ENCODE results near the gene ZMYND8.
"Not testable (repeated sequence)": the region's sequence is repeated elsewhere in the genome, so short reads cannot be mapped to it uniquely, and the experiment has no call there.

ZMYND8 gene

DNA sequence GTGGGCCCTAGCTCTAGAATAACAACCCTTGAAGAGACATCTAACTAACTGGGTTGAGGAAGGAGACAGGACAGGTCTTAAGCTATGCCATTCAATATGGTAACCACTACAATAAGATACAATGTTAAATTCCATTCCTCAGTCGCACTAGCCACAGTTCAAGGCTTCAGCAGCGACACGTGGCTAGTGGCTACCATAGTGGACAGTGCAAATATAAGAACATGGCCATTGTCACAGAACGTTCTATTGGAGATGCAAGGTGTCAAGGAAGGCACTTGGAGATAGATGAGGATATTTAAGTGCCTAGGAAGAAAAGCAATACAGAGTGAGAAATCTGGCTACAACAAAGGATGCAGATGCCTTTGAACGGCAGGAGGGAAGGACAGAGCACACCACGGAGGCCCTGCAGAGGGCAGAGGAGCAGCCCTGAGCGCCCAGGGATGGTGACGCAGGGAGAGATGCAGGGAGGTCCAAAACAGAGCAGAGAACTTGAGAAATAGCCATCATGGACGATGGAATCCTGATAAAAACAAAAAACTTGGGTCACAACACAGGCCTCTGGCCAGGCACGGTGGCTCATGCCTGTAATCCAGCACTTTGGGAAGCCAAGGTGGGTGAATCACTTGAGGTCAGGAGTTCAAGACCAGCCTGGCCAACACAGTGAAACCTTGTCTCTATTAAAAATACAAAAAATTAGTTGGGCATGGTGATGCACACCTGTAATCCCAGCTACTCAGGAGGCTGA is 140.7 kb downstream of the ZMYND8 start:
- no peak for FAIRE-seq
- no peak for DNase-seq (ENCODE audit: insufficient read length, low spot score)

DNA sequence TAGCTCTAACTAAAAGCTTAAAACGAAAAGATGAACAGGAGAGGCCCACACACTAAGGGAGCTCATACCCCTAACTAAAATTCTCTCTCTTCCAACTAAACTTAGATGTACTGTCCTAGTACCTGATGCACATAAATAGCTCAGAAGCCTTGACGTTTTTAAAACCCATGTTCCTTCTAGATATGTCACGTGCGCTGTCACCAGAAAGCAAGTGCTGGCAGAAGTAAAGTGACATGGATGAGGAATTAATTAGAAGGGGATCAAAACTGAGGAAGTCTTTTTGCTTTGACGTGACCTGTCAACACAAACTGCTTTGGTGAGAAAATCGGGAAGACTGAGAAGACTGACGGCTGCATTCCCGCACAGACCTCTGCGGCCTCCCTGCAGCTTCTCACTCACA is 142.5 kb downstream of the ZMYND8 start:
- FAIRE-seq (no peak), DNase-seq (ENCODE audit: insufficient read length, low spot score) (no peak)

DNA sequence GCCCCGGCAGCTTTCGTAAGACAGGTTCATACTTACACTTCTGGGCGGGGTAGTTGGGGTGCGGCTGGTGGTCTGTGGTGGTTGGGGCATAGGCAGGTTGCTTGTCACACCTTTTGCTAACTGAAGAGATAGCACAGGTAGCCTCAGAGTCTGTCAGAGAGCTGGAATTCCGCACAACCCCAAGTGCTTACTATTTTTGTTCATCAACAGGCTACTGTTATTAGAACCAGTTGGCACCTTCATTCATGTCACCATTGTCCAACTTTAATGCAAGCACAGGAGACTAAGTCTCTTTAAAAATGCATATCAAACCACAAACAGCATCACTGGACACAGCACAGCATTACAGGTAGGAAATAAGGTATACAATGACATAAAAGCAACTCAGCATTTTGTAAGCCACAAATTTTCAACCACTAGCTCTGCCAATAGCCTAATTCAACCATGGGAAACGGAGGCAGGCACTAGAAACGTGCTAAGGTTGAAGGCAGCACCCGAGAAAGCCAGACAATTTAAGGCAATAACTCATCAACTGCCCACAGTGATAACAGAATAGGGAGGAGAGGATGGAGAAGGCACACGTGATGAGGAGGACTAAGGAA is 143.8 kb downstream of the ZMYND8 start:
- FAIRE-seq = no peak

DNA sequence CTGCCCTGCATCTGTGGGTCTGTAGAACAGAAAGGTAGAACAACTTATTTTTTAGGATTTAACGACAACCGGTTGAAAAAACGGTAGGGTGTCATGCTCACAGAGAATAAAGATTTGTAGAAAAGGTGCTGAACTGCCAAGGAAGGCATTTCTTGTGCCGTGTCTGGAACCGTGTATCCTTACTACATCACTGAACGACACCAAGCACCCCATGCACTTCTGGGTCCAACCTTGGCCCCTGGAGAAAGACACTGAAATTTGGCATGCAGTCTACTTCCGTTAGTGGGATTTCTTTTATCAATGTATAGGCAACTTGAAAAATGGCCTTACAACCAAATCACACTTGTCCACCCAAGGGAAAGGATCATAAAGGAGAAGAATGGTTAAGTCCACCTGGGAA is 145.5 kb downstream of the ZMYND8 start:
- no peak for FAIRE-seq
- DNase-seq (ENCODE audit: insufficient read length, low spot score) = no peak

More for the DNA sequence above, 143.8 kb downstream of the ZMYND8 start:
- no peak for DNase-seq (ENCODE audit: insufficient read length, low spot score)

DNA sequence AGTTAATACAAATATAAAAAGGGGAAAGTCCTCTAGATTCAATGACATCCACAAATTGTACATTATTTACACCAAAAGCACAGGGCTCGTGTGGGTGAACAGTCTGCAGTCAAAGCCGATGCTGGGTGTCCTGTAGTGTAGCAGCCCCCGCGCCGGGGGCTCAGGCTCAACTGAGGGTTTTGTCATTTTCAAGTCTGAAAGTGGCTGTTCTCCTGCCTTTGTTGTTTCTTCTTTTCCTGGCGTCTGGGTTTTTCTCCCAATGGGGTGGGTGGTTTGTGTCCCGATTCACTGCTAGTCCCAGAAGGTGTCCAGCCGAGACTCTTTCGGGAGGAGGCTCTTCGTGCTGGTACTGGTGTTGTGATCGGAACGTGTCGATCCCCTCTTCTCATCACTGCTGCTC is 146.0 kb downstream of the ZMYND8 start:
- DNase-seq (ENCODE audit: insufficient read length, low spot score) (no peak), FAIRE-seq (no peak)

DNA sequence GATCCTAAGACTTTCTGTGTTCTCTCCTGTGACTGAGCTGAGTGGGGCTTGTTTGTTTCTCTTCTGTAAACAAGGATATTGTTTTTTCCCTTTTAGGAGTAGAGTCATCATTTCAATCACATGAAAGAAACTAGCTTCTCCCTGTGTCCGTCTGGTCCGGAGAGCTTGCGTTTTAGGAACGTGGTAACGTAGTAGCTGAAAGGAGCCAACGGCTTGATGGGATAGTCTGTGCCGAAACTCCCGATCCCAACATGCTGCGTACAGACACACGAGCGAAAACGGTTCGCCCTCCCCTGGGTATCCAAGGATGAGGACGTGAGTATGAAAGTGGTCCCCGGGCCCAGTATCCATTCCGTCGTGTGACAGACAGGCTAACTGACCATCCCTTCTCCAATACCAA is 146.5 kb downstream of the ZMYND8 start:
- DNase-seq (ENCODE audit: insufficient read length, low spot score) = no peak
- no peak for FAIRE-seq

DNA sequence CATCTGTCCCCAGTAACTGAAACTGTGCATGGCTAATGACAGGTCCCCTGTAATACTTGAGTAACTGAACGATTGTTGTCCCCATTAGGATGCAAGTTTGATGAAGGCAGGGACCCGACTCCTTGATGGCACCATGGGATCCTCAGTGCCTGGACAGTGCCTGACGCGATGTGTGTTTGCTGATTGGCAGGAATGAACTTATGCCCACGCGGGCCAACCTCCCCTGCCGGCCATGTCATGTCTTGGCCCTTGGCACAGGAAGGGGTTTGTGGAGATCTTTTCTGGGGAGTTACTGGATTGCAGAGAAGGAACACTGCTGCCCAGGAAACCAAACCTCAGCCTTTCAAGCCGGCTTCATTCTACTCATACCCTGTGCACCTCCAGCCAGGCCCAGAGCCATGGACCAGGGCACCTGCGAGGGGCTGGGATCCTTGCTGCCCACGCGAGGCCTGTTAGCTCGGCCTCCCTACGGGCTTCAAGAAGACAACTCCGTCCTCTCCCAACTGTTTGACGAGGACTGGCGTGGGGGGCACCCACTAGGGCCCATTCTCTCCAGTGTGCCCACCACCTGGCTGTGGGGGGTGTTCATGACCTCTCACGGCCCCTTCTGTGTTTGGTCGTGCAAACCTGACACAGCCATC is 147.8 kb downstream of the ZMYND8 start:
- no peak for DNase-seq (ENCODE audit: insufficient read length, low spot score)
- no peak for FAIRE-seq

DNA sequence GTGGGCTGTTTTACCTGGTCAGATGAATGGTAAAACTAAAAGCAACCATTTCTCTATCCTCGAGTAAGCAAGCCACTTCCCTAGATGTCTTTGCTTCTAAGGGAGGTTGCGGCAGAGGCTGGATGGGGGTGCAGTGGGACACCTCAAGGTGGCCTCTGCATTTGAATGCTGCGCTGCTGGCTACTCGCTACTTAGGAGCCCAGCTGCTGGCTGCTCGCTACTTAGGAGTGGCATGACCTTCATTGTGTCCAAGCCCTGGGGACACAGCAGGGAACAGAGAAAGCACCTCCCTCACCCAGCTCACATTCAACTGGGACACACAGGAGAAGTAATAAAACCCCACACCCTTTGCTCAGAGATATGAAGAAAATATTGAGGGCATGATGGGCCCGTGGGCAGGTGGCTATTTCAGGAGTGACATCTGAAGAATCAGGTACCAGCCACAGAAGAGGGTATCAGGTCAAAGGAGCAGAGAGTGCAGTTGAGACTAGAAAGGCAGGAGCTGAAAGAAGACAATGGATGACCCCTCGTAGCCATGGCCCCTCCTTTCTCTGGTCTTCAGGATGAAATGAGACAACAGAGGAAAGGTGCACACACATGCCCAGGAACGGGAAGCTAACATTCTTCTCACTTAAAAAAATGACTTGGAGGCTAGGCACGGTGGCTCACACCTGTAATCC is 149.4 kb downstream of the ZMYND8 start:
- FAIRE-seq (no peak), DNase-seq (ENCODE audit: insufficient read length, low spot score) (no peak)

DNA sequence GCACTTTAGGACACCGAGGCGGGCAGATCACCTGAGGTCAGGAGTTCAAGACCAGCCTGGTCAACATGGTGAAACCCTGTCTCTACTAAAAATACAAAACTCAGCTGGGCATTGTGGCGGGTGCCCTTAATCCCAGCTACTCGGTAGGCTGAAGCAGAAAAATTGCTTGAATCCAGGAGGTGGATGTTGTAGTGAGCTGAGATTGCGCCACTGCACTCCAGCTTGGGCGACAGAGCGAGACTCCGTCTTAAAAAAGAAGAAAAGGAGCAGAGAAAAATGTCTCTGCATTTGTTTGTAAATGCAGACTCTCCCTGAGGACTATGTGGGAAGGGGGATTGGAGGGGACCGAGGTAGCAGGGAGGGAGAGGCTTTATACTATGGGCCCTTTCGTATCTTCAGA is 149.9 kb downstream of the ZMYND8 start:
- FAIRE-seq; DNase-seq (ENCODE audit: insufficient read length, low spot score): not testable (repeated sequence)

DNA sequence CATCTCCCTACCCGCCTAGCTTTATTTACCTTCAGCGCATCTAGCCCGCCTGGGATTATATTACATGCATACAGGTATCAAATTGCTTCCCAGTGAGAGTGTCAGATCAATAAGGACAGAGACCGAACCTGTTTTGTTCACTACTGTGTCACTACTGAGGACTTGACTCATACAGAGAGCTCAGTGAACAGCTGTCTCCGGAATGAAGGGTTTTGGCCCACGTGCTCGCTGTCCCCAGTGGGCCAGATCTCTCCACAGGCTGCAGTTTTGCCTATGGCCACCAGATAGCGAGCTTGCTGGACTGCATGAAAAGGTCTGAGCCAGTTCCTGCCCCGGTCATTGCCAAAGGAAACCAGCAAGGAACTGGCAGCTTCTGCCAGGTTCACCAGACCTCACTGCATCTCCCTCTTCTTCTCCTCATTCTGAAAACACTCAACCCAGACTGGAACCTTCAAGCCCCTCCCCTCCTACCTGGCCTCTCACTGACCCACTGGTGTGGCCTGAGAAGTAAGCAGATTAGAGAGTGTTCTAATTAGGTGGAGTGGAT is 150.8 kb downstream of the ZMYND8 start:
- peak; percentile 28 for FAIRE-seq
- DNase-seq (ENCODE audit: insufficient read length, low spot score) = no peak

DNA sequence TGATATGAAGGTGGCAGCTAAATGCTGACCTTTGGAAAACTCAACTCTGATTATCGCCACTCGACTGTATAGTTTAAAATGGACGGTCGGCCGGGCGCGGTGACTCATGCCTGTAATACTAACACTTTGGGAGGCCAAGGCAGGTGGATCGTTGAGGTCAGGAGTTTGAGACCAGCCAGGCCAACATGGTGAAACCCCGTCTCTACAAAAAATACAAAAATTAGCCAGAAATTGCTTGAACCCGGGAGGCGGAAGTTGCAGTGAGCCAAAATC is 151.7 kb downstream of the ZMYND8 start:
- DNase-seq (ENCODE audit: insufficient read length, low spot score); FAIRE-seq: not testable (repeated sequence)

DNA sequence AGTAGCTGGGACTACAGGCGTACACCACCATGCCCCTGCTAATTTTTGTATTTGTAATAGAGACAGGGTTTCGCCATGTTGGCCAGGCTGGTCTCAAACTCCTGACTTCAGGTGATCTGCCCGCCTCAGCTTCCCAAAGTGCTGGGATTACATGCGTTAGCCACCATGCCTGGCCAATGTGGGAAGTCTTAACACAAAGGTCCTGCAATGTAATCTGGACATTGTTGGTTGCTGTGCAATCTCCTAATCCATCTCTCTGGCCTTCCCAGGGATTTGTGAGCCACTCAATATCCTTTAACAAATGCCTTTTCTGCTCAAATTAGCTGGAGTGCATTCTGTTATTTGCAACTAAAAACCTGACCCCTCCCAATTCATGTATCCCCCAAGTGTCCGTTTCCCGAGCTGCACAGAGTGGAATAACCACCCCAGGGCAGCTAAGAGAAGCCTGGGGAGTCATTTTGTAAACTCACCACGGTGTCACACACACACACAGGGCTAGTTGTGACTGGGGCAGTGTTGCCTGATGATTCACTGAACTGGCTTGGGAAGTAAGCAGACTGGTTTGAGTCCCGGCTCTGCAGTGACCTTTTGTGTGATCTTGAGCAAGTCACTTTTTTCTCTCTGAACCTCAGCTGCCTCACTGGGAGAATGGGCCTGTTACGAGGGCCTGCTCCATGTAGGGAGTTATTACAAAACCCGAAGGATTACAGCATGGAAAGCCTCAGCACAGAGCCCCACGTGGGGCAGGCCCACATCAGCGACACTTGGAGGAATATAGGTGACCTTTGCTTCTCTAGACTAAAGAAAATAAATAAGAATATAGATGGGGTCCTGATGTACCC is 152.3 kb downstream of the ZMYND8 start:
- DNase-seq (ENCODE audit: insufficient read length, low spot score) (no peak), FAIRE-seq (no peak)

DNA sequence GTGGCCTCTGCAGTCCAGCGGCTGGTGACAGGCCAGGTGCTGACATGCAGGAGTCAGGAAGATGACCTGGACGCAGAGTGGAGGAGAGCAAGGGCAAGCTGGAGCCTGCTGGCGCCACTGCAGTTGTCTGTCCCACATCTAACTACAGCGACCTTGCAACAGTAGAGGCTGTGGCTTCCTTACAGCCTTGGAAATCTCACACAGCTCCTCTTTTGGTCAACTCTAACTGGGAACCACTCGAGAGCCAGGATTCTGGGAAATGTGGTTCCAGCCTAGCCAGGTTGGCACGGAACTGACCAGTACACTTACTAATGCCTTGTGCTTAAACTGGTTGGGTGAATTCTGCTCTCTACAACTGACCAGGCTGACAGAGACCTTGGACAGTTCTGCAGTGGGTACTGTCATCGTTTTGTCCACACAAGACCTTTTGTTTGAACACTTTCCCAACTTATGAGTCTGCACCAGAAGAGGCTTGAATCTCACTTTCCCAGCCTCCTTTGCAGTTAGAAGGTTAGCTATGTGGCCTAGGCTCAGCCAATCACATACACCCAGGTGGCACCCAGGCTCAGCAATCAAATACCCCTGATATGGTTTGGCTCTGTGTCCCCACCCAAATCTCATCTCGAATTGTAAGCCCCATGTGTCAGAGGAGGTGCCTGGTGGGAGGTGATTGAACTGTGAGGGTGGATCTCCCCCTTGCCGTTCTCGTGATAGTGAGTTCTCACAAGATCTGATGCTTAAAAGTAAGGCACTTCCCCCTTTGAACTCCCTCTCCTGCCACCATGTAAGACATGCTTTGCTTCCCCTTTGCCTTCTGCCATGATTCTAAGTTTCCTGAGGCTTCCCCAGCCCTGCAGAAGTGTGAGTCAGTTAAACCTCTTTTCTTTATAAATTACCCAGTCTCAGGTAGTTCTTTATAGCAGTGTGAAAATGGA is 153.5 kb downstream of the ZMYND8 start:
- DNase-seq (ENCODE audit: insufficient read length, low spot score) (no peak), FAIRE-seq (no peak)

DNA sequence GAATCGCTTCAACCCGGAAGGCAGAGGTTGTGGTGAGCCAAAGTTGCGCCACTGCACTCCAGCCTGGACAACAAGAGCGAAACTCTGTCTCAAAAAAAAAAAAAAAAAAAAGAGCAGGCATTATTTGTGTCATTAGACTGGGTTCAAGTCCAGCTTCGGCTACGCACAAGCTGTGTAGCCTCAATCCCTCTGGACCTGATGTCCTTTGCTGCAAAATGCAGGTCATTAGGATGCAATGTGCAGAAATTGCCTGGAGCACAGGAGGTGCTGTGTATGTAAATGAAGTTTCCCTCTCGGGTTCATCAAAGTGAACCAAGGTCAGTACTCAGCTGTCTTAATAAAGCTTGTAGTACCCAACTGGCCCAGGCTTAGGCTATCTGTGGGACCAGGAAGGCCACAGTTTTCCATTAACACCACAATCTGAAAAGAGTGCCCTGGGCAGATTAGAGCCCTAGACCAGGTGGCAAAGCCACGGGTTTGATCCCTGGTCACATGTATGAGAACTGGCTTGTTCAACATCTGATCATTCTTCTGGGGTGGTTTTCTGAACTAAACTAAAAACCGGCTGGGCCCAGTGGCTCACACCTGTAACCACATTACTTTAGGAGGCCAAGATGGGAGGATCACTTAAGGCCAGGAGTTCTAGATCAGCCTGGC is 155.3 kb downstream of the ZMYND8 start:
- no peak for DNase-seq (ENCODE audit: insufficient read length, low spot score)

DNA sequence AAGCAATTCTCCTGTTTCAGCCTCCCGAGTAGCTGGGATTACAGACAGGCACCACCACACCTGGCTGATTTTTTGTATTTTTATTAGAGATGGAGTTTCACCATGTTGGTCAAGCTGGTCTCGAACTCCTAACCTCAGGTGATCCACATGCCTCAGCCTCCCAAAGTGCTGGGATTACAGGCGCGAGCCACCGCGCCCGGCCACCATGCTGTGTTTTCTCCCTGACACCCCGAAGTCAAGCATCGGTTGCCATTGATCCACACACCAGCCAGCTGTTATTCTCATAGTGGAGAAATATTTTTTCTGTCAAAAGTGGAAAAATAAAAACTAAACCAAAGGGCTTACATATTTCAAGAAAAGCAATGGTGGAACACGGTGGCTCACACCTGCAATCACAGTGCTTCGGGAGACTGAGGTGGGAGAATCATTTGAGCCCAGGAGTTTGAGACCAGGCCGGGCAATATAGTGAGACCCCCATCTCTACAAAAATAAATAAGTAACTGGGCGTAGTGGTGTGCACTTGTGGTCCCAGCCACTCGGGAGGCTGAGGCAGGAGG is 157.4 kb downstream of the ZMYND8 start:
- DNase-seq (ENCODE audit: insufficient read length, low spot score) = no peak
- no peak for FAIRE-seq

More for the DNA sequence above, 155.3 kb downstream of the ZMYND8 start:
- no peak for FAIRE-seq

DNA sequence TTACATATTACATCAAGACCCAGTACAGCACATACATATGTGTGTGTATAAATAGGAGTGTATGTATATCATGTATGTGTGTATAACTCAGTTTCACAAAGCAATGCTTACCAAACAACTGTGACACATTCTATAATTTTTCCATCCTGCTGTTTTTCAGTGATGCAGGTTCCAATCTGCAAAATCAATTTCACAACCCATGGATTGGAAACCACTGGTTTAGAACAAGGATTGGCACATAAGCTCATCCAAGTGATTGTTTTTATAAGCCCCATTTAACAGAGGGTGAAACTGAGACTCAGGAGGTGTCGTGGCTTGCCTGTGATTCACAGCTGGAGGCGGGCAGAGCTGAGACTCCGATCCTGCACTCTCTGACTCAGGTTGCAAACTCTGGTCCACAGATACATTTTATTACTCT is 158.2 kb downstream of the ZMYND8 start:
- DNase-seq (ENCODE audit: insufficient read length, low spot score) (no peak), FAIRE-seq (peak; percentile 4)

DNA sequence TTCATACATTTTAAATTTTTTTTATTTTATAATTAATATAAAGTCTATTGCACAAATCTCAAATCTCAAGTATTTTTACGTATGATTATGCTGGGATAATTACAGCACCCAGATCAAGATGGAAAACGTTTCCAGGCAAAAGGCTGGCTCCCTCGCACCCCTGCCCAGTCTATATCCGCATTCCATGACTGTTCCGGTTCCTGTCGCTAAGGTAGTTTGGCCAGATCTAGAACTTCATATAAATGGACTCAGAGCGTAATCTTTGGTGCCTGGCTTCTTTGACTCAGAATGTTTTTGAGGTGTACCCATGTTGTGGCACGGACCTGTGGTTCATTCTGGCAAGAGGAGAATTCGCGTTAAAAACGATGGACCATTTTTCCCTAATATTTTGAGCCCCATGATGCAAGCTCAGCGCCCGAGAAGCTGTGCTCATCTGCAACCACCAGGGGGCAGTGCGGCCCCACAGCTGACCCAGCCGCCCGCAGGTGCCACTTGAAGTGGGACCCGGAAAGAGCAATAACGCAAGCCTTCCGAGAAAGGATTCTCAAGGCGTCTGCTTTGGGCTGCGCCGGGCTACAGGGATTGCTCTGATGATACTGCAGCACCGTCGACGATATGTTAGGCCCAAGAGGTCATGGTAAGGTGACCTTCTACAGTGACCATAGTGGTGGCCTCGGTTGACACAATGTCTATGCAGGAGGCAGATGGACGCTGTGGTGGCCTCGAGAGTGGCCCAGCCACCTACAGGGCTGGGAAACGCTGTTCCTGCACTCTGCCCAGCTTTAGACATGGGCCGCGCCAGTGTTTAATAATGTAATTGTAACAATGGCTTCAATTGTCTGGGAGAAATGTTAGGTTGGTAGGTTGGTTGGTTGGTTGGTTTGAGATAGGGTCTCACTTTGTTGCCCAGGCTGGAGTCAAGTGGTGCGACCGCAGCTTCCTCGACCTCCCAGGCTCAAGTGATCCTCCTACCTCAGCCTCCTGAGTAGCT is 160.1 kb downstream of the ZMYND8 start:
- DNase-seq (ENCODE audit: insufficient read length, low spot score) = peak; percentile 80
- FAIRE-seq = no peak
